ENCODE results near the gene RBM15. TPM values are rescaled to one million over a fixed set of nuclear protein-coding genes. Genes with fewer than 3 reads are reported as not detected.

The RBM15 gene
- total and polyA plus RNA-seq, 2 experiments from 2014 or later, result 8.5 to 73.4 TPM

GRCh38 chr1:110335265-110335664, 3.9 kb upstream of the RBM15 start:
- Histone ChIP-seq H3K4me1 (ENCODE audit: low read depth) (peaks cover 5% of the 10 kb centered on the region), H3K9me3 (ENCODE audit: low read depth) (no peaks in the 10 kb centered on the region), H3K27ac (no peak overlapping the region), H3K36me3 (no peaks in the 10 kb centered on the region), H3K4me3 (no peak overlapping the region), H3K27me3 (no peaks in the 10 kb centered on the region)
- TF ChIP-seq CTCF (IDR thresholded peaks at IDR 0.05; ENCODE audit: low read depth, low read length), result no peak
- no peak for DNase-seq (ENCODE audit: low read depth in 1 of 2, low spot score in 1 of 2)

- Histone ChIP-seq H3K4me1 (ENCODE audit: low read depth) (peaks cover 10% of the 10 kb centered on the region), H3K27ac (peak overlapping the region; percentile 99), H3K36me3 (peaks cover 1% of the 10 kb centered on the region), H3K27me3 (no peaks in the 10 kb centered on the region), H3K9me3 (ENCODE audit: low read depth) (no peaks in the 10 kb centered on the region), H3K4me3 (no peak overlapping the region)
- peak in 1 of 2 donors; percentile 32 for DNase-seq (ENCODE audit: low read depth in 1 of 2, low spot score in 1 of 2)
- no peak for TF ChIP-seq CTCF (IDR thresholded peaks at IDR 0.05; ENCODE audit: low read depth, low read length)
Measured at GRCh38 chr1:110336300-110337039, 2.7 kb upstream of the RBM15 start.

- no peaks in the 10 kb centered on the region for H3K27me3 ChIP-seq
Measured at GRCh38 chr1:110337704-110338308, 1.4 kb upstream of the RBM15 start.

GRCh38 chr1:110338309-110338885, 780 bp upstream of the RBM15 start:
- peak overlapping the region; percentile 99 for H3K27ac ChIP-seq
- peak overlapping the region; percentile 52 for H3K4me3 ChIP-seq
- peak; percentile 60 for TF ChIP-seq CTCF (IDR thresholded peaks at IDR 0.05; ENCODE audit: low read depth, low read length)
- no peaks in the 10 kb centered on the region for H3K27me3 ChIP-seq
- peak; percentile 87 to 98 for DNase-seq (ENCODE audit: low read depth in 1 of 2, low spot score in 1 of 2)
- no peaks in the 10 kb centered on the region for H3K9me3 ChIP-seq (ENCODE audit: low read depth)
- peaks cover 8% of the 10 kb centered on the region for H3K36me3 ChIP-seq
- H3K4me1 ChIP-seq (ENCODE audit: low read depth), result peaks cover 28% of the 10 kb centered on the region

More at GRCh38 chr1:110337704-110338308, 1.4 kb upstream of the RBM15 start:
- Histone ChIP-seq H3K4me3 (peak overlapping the region; percentile 52), H3K9me3 (ENCODE audit: low read depth) (no peaks in the 10 kb centered on the region), H3K27ac (peak overlapping the region; percentile 99), H3K36me3 (peaks cover 8% of the 10 kb centered on the region), H3K4me1 (ENCODE audit: low read depth) (peaks cover 22% of the 10 kb centered on the region)
- DNase-seq (ENCODE audit: low read depth in 1 of 2, low spot score in 1 of 2), result peak in 1 of 2 donors; percentile 51
- TF ChIP-seq CTCF (IDR thresholded peaks at IDR 0.05; ENCODE audit: low read depth, low read length), result no peak

- DNase-seq (ENCODE audit: low read depth in 1 of 2, low spot score in 1 of 2), result peak; percentile 56 to 70
- no peaks in the 10 kb centered on the region for H3K9me3 ChIP-seq (ENCODE audit: low read depth)
- H3K36me3 ChIP-seq, result peaks cover 18% of the 10 kb centered on the region
- peak overlapping the region; percentile 99 for H3K27ac ChIP-seq
- peaks cover 40% of the 10 kb centered on the region for H3K4me1 ChIP-seq (ENCODE audit: low read depth)
- TF ChIP-seq CTCF (IDR thresholded peaks at IDR 0.05; ENCODE audit: low read depth, low read length), result peak; percentile 39
- H3K4me3 ChIP-seq, result peak overlapping the region; percentile 90
- H3K27me3 ChIP-seq, result no peaks in the 10 kb centered on the region
Measured at GRCh38 chr1:110339407-110340206, 430 bp downstream of the RBM15 start.
